Endothelial cell of umbilical vein (primary cell): ENCODE measurements around the gene UTF1.

Source experiments
- CTCF ChIP-seq, 2 donors: IDR thresholded peaks; 1 replicate in 1 of 2; 2 replicates in 1 of 2; pipeline ENCODE4 v1.5.1; 2011; ENCODE audit warnings: low read length in 2 of 2, mild to moderate bottlenecking in 2 of 2, moderate library complexity in 2 of 2, control low read depth in 1 of 2, inconsistent platforms in 1 of 2, low read depth in 1 of 2; ENCODE audit not compliant: insufficient read depth in 1 of 2; ENCODE audit errors: extremely low read depth in 1 of 2
- EZH2 ChIP-seq: IDR thresholded peaks from 2 replicates; pipeline ENCODE4 v1.6.1; 2012; ENCODE audit warnings: borderline replicate concordance, low read depth, mild to moderate bottlenecking, moderate library complexity, low read length, inconsistent platforms; ENCODE audit not compliant: severe bottlenecking
- GATA2 ChIP-seq: IDR thresholded peaks from 2 replicates; pipeline ENCODE4 v1.7.0; 2011; ENCODE audit warnings: low read depth, mild to moderate bottlenecking, moderate library complexity, mixed read lengths, low read length; ENCODE audit not compliant: insufficient read length, insufficient read depth
- JUN ChIP-seq: IDR thresholded peaks from 2 replicates; pipeline ENCODE4 v1.6.1; 2011; ENCODE audit warnings: borderline replicate concordance, low read depth; ENCODE audit not compliant: insufficient read length, insufficient read depth
- MYC ChIP-seq: IDR thresholded peaks from one replicate; pipeline ENCODE4 v1.6.1; 2011; ENCODE audit warnings: mild to moderate bottlenecking, low read depth, low read length
- POLR2AphosphoS5 ChIP-seq: IDR thresholded peaks from 2 replicates; pipeline ENCODE4 v1.6.1; 2012; ENCODE audit warnings: low read depth, mild to moderate bottlenecking, control low read depth, low read length, moderate library complexity; ENCODE audit not compliant: insufficient read depth
- TF ChIP-seq, protein P1 (sequence below): IDR thresholded peaks from 2 replicates; pipeline ENCODE4 v1.6.1; 2011; ENCODE audit not compliant: insufficient read depth, insufficient read length

- TF ChIP-seq CTCF (IDR thresholded peaks at IDR 0.05; ENCODE audit: extremely low read depth in 1 of 2, insufficient read depth in 1 of 2, low read depth in 1 of 2, low read length in 2 of 2): no peak
- TF ChIP-seq EZH2: no peak
- TF ChIP-seq GATA2: no peak
- TF ChIP-seq, protein P1, sequence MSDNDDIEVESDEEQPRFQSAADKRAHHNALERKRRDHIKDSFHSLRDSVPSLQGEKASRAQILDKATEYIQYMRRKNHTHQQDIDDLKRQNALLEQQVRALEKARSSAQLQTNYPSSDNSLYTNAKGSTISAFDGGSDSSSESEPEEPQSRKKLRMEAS: no peak
- no peak for TF ChIP-seq MYC
- TF ChIP-seq JUN: no peak
- no peak for TF ChIP-seq POLR2AphosphoS5
Observed at GRCh38 chr10:133194151-133194550, 35.9 kb upstream of the UTF1 start.
